K562 (cell line): ENCODE measurements around the gene FRYL. TPM values are rescaled to one million over a fixed set of nuclear protein-coding genes. Genes with fewer than 3 reads are reported as not detected.

Experiments used
- ARID1B ChIP-seq: fragments of 450-650 bp; IDR thresholded peaks from 2 replicates; pipeline ENCODE4 v1.6.1; 2016; ENCODE audit warnings: antibody characterized with exemption, mild to moderate bottlenecking, inconsistent platforms
- BHLHE40 ChIP-seq: IDR thresholded peaks from 2 replicates; pipeline ENCODE4 v1.6.1; 2011; ENCODE audit warnings: low read length, improper control_type of control experiment
- CBFA2T2 ChIP-seq: fragments of 450-650 bp; conservative IDR thresholded peaks from 2 replicates; pipeline ENCODE4 v1.6.1; 2017; ENCODE audit warnings: mild to moderate bottlenecking
- CBFA2T3 ChIP-seq: fragments of 450-650 bp; IDR thresholded peaks from 2 replicates; pipeline ENCODE4 v1.6.1; 2017
- CEBPG ChIP-seq, 3 experiments: fragments of 200-800 bp in 1 of 3; sonication (Bioruptor generic) in 1 of 3; sonication (generic) in 1 of 3; formaldehyde crosslinking in 1 of 3; IDR thresholded peaks in 2 of 3; conservative IDR thresholded peaks in 1 of 3; 2 replicates each; pipeline versions ENCODE4 v1.6.1 to v1.8.0; 2016 to 2022; ENCODE audit warnings: missing compliant biosample characterization in 2 of 3, missing genetic modification characterization in 2 of 3, mild to moderate bottlenecking in 1 of 3, missing genetic modification reagents in 1 of 3
- DDX20 ChIP-seq: fragments of 450-650 bp; IDR thresholded peaks from 2 replicates; pipeline ENCODE4 v1.6.1; 2016; ENCODE audit warnings: missing genetic modification characterization, low read depth, mild to moderate bottlenecking, missing compliant biosample characterization, moderate library complexity
- ERF ChIP-seq: fragments of 450-650 bp; formaldehyde crosslinking; IDR thresholded peaks from 2 replicates; pipeline ENCODE4 v1.4.0; 2020; ENCODE audit warnings: mild to moderate bottlenecking, mixed read lengths
- ESRRA ChIP-seq: fragments of 450-650 bp; IDR thresholded peaks from 2 replicates; pipeline ENCODE4 v1.6.1; 2014; ENCODE audit warnings: low read depth, mild to moderate bottlenecking, moderate library complexity, borderline replicate concordance
- HDAC1 ChIP-seq, 2 experiments: fragments of 450-650 bp; IDR thresholded peaks; 2 replicates each; pipeline ENCODE4 v1.6.1; 2016 to 2017; ENCODE audit warnings: inconsistent platforms in 1 of 2, mild to moderate bottlenecking in 1 of 2, moderate library complexity in 1 of 2
- HDAC2 ChIP-seq: fragments of 450-650 bp; IDR thresholded peaks from 2 replicates; pipeline ENCODE4 v1.6.1; 2016; ENCODE audit warnings: mild to moderate bottlenecking
- KDM1A ChIP-seq, 2 experiments: fragments of 450-650 bp; IDR thresholded peaks; 2 replicates each; pipeline ENCODE4 v1.6.1; 2016; ENCODE audit warnings: mild to moderate bottlenecking in 2 of 2
- MEIS2 ChIP-seq: fragments of 450-650 bp; IDR thresholded peaks from 2 replicates; pipeline ENCODE4 v1.6.1; 2014; ENCODE audit warnings: mild to moderate bottlenecking; ENCODE audit not compliant: partially characterized antibody
- RCOR1 ChIP-seq, 2 experiments: IDR thresholded peaks; 2 replicates each; pipeline ENCODE4 v1.6.1; 2012; ENCODE audit warnings: low read depth in 2 of 2, low read length in 2 of 2, borderline replicate concordance in 1 of 2, improper control_type of control experiment in 1 of 2
- ZC3H8 ChIP-seq: fragments of 450-650 bp; IDR thresholded peaks from 2 replicates; pipeline ENCODE4 v1.6.1; 2017
- polyA plus RNA-seq, 8 experiments: library from polyadenylated mRNA; depleted of rRNA in 4 of 8; stranded (reverse) in 5 of 8; unstranded in 3 of 8; fragments of >200 nt; fragmentation: Nextera tagmentation in 2 of 8; fragmentation: Illumina TruSeq in 1 of 8; extraction: Ambion mirVana in 2 of 8; extraction: Trizol in 1 of 8; gene quantifications; 2 replicates each; pipeline versions ENCODE4 v1.2.1 to v1.2.3, GENCODE V29; 2011 to 2014; ENCODE audit warnings: inconsistent platforms in 1 of 8, missing spikeins in 1 of 8
- total RNA-seq, 7 experiments: library from RNA; depleted of rRNA in 6 of 7; stranded (reverse); fragments of >200 nt in 6 of 7; fragmentation: Illumina TruSeq in 2 of 7; extraction: Trizol in 2 of 7; gene quantifications; 2 replicates each; pipeline versions ENCODE4 v1.2.1 to v1.2.3, GENCODE V29; 2011 to 2021; ENCODE audit warnings: low replicate concordance in 1 of 7
- TF ChIP-seq, protein P1 (sequence below): sonication (generic); formaldehyde crosslinking; IDR thresholded peaks from 2 replicates; pipeline ENCODE4 v1.8.0; 2023; ENCODE audit warnings: mild to moderate bottlenecking, missing genetic modification reagents
- TF ChIP-seq, protein P2 (sequence below): IDR thresholded peaks from 2 replicates; pipeline ENCODE4 v1.6.1; 2014; ENCODE audit warnings: antibody characterized with exemption
- TF ChIP-seq, protein P3 (sequence below): fragments of 450-650 bp; IDR thresholded peaks from 2 replicates; pipeline ENCODE4 v1.6.1; 2016
- TF ChIP-seq, protein P4 (sequence below), 2 experiments: IDR thresholded peaks in 1 of 2; conservative IDR thresholded peaks in 1 of 2; 2 replicates each; pipeline ENCODE4 v1.6.1; 2016; ENCODE audit warnings: low read depth in 2 of 2, mild to moderate bottlenecking in 1 of 2, missing compliant biosample characterization in 1 of 2, missing genetic modification characterization in 1 of 2, moderate library complexity in 1 of 2

FRYL gene
- total and polyA plus RNA-seq, 9 of the 15 experiments (the other 6 are each of a cell fraction or from before 2014, with no cell fraction given), result 7.2 to 34.9 (median 15.9) TPM

DNA sequence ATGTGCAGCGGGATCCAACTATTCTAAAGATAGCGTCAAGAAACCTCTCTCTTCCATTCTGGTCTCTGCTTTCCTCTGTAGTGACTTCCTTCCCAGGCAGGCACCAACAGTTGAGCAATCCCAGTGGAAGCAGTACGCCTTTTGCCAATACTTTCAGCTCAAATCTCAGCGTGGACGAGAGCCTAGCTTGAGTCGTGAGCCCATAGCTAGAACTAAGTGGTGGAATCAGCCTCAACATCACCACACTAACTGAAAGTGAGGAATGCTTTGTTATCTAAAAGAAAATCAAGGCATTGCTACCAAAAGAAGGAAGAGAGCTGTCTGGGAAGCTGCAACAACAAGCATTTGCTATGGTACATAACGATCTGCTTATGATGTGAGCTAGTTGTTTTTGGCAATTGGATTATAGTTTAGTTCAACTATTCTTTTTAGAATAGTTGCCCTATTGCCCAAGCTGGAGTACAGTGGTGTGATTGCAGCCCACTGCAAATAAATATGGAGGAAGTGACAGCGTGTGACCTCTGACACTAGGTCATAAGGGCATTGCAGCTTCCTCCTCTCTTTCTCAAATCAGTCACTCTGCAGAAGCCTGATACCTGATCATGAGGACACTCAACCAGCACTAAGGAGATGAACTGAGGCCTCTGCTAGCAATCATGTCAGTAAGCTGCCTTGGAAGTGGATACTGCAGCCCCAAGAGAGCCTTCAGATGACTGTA is 24.7 kb upstream of the FRYL start (continued):
- TF ChIP-seq, protein P1, sequence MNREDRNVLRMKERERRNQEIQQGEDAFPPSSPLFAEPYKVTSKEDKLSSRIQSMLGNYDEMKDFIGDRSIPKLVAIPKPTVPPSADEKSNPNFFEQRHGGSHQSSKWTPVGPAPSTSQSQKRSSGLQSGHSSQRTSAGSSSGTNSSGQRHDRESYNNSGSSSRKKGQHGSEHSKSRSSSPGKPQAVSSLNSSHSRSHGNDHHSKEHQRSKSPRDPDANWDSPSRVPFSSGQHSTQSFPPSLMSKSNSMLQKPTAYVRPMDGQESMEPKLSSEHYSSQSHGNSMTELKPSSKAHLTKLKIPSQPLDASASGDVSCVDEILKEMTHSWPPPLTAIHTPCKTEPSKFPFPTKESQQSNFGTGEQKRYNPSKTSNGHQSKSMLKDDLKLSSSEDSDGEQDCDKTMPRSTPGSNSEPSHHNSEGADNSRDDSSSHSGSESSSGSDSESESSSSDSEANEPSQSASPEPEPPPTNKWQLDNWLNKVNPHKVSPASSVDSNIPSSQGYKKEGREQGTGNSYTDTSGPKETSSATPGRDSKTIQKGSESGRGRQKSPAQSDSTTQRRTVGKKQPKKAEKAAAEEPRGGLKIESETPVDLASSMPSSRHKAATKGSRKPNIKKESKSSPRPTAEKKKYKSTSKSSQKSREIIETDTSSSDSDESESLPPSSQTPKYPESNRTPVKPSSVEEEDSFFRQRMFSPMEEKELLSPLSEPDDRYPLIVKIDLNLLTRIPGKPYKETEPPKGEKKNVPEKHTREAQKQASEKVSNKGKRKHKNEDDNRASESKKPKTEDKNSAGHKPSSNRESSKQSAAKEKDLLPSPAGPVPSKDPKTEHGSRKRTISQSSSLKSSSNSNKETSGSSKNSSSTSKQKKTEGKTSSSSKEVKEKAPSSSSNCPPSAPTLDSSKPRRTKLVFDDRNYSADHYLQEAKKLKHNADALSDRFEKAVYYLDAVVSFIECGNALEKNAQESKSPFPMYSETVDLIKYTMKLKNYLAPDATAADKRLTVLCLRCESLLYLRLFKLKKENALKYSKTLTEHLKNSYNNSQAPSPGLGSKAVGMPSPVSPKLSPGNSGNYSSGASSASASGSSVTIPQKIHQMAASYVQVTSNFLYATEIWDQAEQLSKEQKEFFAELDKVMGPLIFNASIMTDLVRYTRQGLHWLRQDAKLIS, result no peak
- TF ChIP-seq ZC3H8 (no peak), ERF (CRISPR knock-in tag) (no peak), KDM1A (IDR thresholded peaks at IDR 0.05) (peak; percentile 84 to 92; a peak in 3 of 4 replicates), CEBPG (CRISPR knock-in tag; IDR thresholded peaks at IDR 0.05) (no peak), CEBPG (tag; conservative IDR thresholded peaks at IDR 0.05 in 1 of 2, IDR thresholded peaks at IDR 0.05 in 1 of 2) (peak; percentile 30 to 44; a peak in 2 of 4 replicates), RCOR1 (IDR thresholded peaks at IDR 0.05; ENCODE audit: borderline replicate concordance in 1 of 2, low read depth in 2 of 2, low read length in 2 of 2) (peak; percentile 57 to 90; a peak in 3 of 4 replicates), HDAC2 (peak; percentile 53; the same call in 1 of the 2 replicates), BHLHE40 (0 out of 2 replicates have a peak, but pooled peaks have one; percentile 12), HDAC1 (IDR thresholded peaks at IDR 0.05) (peak in 1 of 2 experiments; percentile 45; a peak in 1 of 4 replicates), CBFA2T3 (peak; percentile 73), MEIS2 (peak; percentile 44), DDX20 (tag) (0 out of 2 replicates have a peak, but pooled peaks have one; percentile 47), CBFA2T2 (peak; percentile 38), ARID1B (peak; percentile 30), ESRRA (peak; percentile 64)
- TF ChIP-seq, protein P2, sequence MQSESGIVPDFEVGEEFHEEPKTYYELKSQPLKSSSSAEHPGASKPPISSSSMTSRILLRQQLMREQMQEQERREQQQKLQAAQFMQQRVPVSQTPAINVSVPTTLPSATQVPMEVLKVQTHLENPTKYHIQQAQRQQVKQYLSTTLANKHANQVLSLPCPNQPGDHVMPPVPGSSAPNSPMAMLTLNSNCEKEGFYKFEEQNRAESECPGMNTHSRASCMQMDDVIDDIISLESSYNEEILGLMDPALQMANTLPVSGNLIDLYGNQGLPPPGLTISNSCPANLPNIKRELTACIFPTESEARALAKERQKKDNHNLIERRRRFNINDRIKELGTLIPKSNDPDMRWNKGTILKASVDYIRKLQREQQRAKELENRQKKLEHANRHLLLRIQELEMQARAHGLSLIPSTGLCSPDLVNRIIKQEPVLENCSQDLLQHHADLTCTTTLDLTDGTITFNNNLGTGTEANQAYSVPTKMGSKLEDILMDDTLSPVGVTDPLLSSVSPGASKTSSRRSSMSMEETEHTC, result peak; percentile 41; the same call in 1 of the 2 replicates
- TF ChIP-seq, protein P3, sequence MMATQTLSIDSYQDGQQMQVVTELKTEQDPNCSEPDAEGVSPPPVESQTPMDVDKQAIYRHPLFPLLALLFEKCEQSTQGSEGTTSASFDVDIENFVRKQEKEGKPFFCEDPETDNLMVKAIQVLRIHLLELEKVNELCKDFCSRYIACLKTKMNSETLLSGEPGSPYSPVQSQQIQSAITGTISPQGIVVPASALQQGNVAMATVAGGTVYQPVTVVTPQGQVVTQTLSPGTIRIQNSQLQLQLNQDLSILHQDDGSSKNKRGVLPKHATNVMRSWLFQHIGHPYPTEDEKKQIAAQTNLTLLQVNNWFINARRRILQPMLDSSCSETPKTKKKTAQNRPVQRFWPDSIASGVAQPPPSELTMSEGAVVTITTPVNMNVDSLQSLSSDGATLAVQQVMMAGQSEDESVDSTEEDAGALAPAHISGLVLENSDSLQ, result peak; percentile 41
- TF ChIP-seq, protein P4, sequence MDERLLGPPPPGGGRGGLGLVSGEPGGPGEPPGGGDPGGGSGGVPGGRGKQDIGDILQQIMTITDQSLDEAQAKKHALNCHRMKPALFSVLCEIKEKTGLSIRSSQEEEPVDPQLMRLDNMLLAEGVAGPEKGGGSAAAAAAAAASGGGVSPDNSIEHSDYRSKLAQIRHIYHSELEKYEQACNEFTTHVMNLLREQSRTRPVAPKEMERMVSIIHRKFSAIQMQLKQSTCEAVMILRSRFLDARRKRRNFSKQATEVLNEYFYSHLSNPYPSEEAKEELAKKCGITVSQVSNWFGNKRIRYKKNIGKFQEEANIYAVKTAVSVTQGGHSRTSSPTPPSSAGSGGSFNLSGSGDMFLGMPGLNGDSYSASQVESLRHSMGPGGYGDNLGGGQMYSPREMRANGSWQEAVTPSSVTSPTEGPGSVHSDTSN (CRISPR knock-in tag; IDR thresholded peaks at IDR 0.05; ENCODE audit: low read depth), result no peak
- TF ChIP-seq, protein P4 (tag; conservative IDR thresholded peaks at IDR 0.05; ENCODE audit: low read depth), result peak; percentile 32; the same call in 1 of the 2 replicates
